ENCODE data around the gene NR2F1-AS1. TPM values are rescaled to one million over a fixed set of nuclear protein-coding genes. Genes with fewer than 3 reads are reported as not detected.

The NR2F1-AS1 gene
- total RNA-seq, 1 experiment from 2014 or later: 27.0 TPM

DNA sequence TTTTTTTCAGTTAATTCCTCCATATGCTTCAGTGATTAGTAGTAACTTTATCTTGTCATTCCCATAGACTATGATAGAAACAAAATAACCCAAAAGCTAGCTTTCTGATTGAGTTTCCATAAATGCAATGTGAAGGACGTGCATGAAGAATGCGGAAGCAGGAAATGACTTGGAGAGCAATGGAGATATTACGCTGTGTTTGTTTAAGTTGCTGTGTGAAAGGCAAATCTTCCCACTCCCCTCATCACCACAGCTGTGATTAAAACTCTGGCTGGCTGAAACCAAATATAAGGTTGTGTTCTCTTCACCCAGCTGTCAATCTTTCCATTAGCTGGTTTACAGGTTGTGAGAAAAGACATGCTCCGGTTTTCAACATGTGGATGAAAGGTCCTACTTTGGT lies 83.9 kb downstream of the NR2F1-AS1 start:
- no TSS peak for BruUV-seq (replicated peaks)
- no peak overlapping the region for H3K27ac ChIP-seq (ENCODE audit: low read length)
- no peak overlapping the region for H3K4me3 ChIP-seq (ENCODE audit: low read depth in 2 of 2, low read length in 2 of 2)
- no peaks in the 10 kb centered on the region for H3K36me3 ChIP-seq (ENCODE audit: control insufficient read depth, insufficient read depth, low read length)
- CTCF ChIA-PET: no interaction called here
- in situ Hi-C loops (cut with HindIII; ENCODE audit: low pct_unique_long_range_greater_than_20kb, low sequenced_read_pairs) (no loop called here), intact Hi-C loops (cut with micrococcal nuclease; ENCODE audit: unreplicated experiment) (no loop called here)
- no peaks in the 10 kb centered on the region for H3K27me3 ChIP-seq (ENCODE audit: control insufficient read depth, insufficient read depth, low read length)
- POLR2A ChIA-PET: no interaction called here
- H3K9me3 ChIP-seq (ENCODE audit: control insufficient read depth, insufficient read depth, low read depth, low read length): no peaks in the 10 kb centered on the region
- TF ChIP-seq, protein P1, sequence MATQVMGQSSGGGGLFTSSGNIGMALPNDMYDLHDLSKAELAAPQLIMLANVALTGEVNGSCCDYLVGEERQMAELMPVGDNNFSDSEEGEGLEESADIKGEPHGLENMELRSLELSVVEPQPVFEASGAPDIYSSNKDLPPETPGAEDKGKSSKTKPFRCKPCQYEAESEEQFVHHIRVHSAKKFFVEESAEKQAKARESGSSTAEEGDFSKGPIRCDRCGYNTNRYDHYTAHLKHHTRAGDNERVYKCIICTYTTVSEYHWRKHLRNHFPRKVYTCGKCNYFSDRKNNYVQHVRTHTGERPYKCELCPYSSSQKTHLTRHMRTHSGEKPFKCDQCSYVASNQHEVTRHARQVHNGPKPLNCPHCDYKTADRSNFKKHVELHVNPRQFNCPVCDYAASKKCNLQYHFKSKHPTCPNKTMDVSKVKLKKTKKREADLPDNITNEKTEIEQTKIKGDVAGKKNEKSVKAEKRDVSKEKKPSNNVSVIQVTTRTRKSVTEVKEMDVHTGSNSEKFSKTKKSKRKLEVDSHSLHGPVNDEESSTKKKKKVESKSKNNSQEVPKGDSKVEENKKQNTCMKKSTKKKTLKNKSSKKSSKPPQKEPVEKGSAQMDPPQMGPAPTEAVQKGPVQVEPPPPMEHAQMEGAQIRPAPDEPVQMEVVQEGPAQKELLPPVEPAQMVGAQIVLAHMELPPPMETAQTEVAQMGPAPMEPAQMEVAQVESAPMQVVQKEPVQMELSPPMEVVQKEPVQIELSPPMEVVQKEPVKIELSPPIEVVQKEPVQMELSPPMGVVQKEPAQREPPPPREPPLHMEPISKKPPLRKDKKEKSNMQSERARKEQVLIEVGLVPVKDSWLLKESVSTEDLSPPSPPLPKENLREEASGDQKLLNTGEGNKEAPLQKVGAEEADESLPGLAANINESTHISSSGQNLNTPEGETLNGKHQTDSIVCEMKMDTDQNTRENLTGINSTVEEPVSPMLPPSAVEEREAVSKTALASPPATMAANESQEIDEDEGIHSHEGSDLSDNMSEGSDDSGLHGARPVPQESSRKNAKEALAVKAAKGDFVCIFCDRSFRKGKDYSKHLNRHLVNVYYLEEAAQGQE (IDR thresholded peaks at IDR 0.05; ENCODE audit: insufficient read depth in 1 of 2, low read depth in 2 of 2, low read length in 1 of 2): no peak
- TF ChIP-seq TCF7L2 (IDR thresholded peaks at IDR 0.05; ENCODE audit: low read depth, low read length): no peak
- TF ChIP-seq POLR2AphosphoS5 (IDR thresholded peaks at IDR 0.05; ENCODE audit: low read depth, low read length): no peak
- no peak for TF ChIP-seq SIN3A (IDR thresholded peaks at IDR 0.05; ENCODE audit: borderline replicate concordance, insufficient read depth, low read depth, low read length)
- TF ChIP-seq, protein P2, sequence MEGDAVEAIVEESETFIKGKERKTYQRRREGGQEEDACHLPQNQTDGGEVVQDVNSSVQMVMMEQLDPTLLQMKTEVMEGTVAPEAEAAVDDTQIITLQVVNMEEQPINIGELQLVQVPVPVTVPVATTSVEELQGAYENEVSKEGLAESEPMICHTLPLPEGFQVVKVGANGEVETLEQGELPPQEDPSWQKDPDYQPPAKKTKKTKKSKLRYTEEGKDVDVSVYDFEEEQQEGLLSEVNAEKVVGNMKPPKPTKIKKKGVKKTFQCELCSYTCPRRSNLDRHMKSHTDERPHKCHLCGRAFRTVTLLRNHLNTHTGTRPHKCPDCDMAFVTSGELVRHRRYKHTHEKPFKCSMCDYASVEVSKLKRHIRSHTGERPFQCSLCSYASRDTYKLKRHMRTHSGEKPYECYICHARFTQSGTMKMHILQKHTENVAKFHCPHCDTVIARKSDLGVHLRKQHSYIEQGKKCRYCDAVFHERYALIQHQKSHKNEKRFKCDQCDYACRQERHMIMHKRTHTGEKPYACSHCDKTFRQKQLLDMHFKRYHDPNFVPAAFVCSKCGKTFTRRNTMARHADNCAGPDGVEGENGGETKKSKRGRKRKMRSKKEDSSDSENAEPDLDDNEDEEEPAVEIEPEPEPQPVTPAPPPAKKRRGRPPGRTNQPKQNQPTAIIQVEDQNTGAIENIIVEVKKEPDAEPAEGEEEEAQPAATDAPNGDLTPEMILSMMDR (IDR thresholded peaks at IDR 0.05): no peak
- H3K4me1 ChIP-seq (ENCODE audit: control insufficient read depth, insufficient read depth, low read length): no peaks in the 10 kb centered on the region
- ATAC-seq (no peak), DNase-seq (ENCODE audit: low read depth, low spot score) (no peak)

DNA sequence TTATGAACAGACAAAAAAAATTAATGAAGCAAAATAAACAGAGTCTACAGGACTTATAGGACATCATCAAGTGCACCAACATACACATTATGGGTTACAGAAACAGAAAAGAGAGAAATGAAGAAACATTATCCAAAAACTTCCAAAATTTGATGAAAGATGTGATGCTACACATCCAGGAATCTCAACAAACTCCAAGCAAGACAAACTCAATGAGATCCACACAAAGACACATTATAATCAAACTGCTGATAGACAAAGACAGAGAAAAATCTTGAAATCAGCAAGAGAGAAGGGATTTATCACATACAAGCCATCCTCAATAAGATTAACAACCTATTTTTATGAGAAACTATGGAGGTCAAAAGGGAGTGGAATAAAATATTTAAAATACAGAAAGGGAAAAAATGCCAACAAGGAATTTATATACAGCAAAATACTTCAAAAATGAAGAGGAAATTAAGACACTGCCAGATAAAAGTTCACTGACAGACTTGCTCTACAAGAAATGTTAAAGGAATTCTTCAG lies 101.0 kb downstream of the NR2F1-AS1 start:
- Histone ChIP-seq H3K4me3 (ENCODE audit: low read depth in 2 of 2, low read length in 2 of 2) (no peak overlapping the region), H3K4me1 (ENCODE audit: control insufficient read depth, insufficient read depth, low read length) (no peaks in the 10 kb centered on the region; the same call in 1 of the 2 replicates), H3K36me3 (ENCODE audit: control insufficient read depth, insufficient read depth, low read length) (no peaks in the 10 kb centered on the region), H3K9me3 (ENCODE audit: control insufficient read depth, insufficient read depth, low read depth, low read length) (peaks cover 22% of the 10 kb centered on the region), H3K27ac (ENCODE audit: low read length) (no peak overlapping the region), H3K27me3 (ENCODE audit: control insufficient read depth, insufficient read depth, low read length) (no peaks in the 10 kb centered on the region)
- ChIA-PET CTCF (no interaction called here), POLR2A (no interaction called here)
- no TSS peak for BruUV-seq (replicated peaks)
- TF ChIP-seq, protein P1 (IDR thresholded peaks at IDR 0.05; ENCODE audit: insufficient read depth in 1 of 2, low read depth in 2 of 2, low read length in 1 of 2): no peak
- TF ChIP-seq POLR2AphosphoS5 (IDR thresholded peaks at IDR 0.05; ENCODE audit: low read depth, low read length) (no peak), TCF7L2 (IDR thresholded peaks at IDR 0.05; ENCODE audit: low read depth, low read length) (no peak), SIN3A (IDR thresholded peaks at IDR 0.05; ENCODE audit: borderline replicate concordance, insufficient read depth, low read depth, low read length) (no peak)
- TF ChIP-seq, protein P2 (IDR thresholded peaks at IDR 0.05): no peak
- DNase-seq (ENCODE audit: low read depth, low spot score) (no peak), ATAC-seq (no peak)
- in situ Hi-C loops (cut with HindIII; ENCODE audit: low pct_unique_long_range_greater_than_20kb, low sequenced_read_pairs) (no loop called here), intact Hi-C loops (cut with micrococcal nuclease; ENCODE audit: unreplicated experiment) (no loop called here)

Measured in Panc1 (cell line).